CD14-positive monocyte (primary cell): ENCODE results near the gene SH2D7. TPM values are rescaled to one million over a fixed set of nuclear protein-coding genes. Genes with fewer than 3 reads are reported as not detected.

ENCODE experiments used
- DNase-seq, 3 donors: peaks; one replicate each; pipeline ENCODE4 v3.0.0-alpha.2; 2011 to 2022
- H2AFZ ChIP-seq: 2 replicates; pipeline ENCODE4 v1.6.0; 2012; ENCODE audit warnings: mild to moderate bottlenecking, low read depth, low read length, inconsistent platforms; ENCODE audit not compliant: insufficient read depth, poor library complexity, severe bottlenecking
- H3K27ac ChIP-seq, 2 donors: 1 replicate in 1 of 2; 2 replicates in 1 of 2; pipeline ENCODE4 v1.5.1; 2012 to 2013; ENCODE audit warnings: low read length in 2 of 2, control low read depth in 1 of 2, inconsistent platforms in 1 of 2, low read depth in 1 of 2, mild to moderate bottlenecking in 1 of 2
- H3K27me3 ChIP-seq, 2 donors: one replicate each; pipeline versions ENCODE4 v1.6.0 to v1.6.1; 2011 to 2013; ENCODE audit warnings: low read length in 2 of 2; ENCODE audit not compliant: control insufficient read depth in 2 of 2, insufficient read depth in 2 of 2
- H3K36me3 ChIP-seq, 2 donors: replicated peaks in 1 of 2; 1 replicate in 1 of 2; 2 replicates in 1 of 2; pipeline versions ENCODE4 v1.5.1 to v1.6.1; 2012 to 2013; ENCODE audit warnings: low read length in 2 of 2, control low read depth in 1 of 2, inconsistent platforms in 1 of 2, mild to moderate bottlenecking in 1 of 2; ENCODE audit not compliant: insufficient read depth in 2 of 2, control insufficient read depth in 1 of 2
- H3K4me1 ChIP-seq, 2 donors: 1 replicate in 1 of 2; 2 replicates in 1 of 2; pipeline versions ENCODE4 v1.5.1 to v1.6.1; 2012 to 2013; ENCODE audit warnings: low read length in 2 of 2, control low read depth in 1 of 2, inconsistent platforms in 1 of 2, mild to moderate bottlenecking in 1 of 2, moderate library complexity in 1 of 2; ENCODE audit not compliant: insufficient read depth in 2 of 2, control insufficient read depth in 1 of 2
- H3K4me2 ChIP-seq: replicated peaks from 2 replicates; pipeline ENCODE3; 2012; ENCODE audit warnings: low read length, moderate library complexity, mild to moderate bottlenecking; ENCODE audit not compliant: poor library complexity, severe bottlenecking; ENCODE audit errors: extremely low read depth
- H3K4me3 ChIP-seq, 3 experiments: fragments of 200-600 bp in 1 of 3; sonication (generic) in 1 of 3; replicated peaks in 1 of 3; 1 replicate in 2 of 3; 2 replicates in 1 of 3; pipeline ENCODE4 v1.5.1; 2011 to 2013; ENCODE audit warnings: low read length in 3 of 3, mild to moderate bottlenecking in 3 of 3, control low read depth in 2 of 3, low read depth in 2 of 3, inconsistent platforms in 1 of 3, moderate library complexity in 1 of 3
- H3K79me2 ChIP-seq: 2 replicates; pipeline ENCODE4 v1.6.0; 2012; ENCODE audit warnings: mild to moderate bottlenecking, control low read depth, inconsistent platforms, low read length, moderate library complexity; ENCODE audit not compliant: insufficient read depth
- H3K9ac ChIP-seq: 2 replicates; pipeline ENCODE4 v1.6.0; 2017; ENCODE audit warnings: low read length, mild to moderate bottlenecking; ENCODE audit not compliant: insufficient read depth, poor library complexity, severe bottlenecking
- H3K9me3 ChIP-seq, 2 donors: replicated peaks in 1 of 2; 1 replicate in 1 of 2; 2 replicates in 1 of 2; pipeline versions ENCODE4 v1.5.1 to v1.6.1; 2012 to 2013; ENCODE audit warnings: low read length in 2 of 2, control low read depth in 1 of 2; ENCODE audit not compliant: control insufficient read depth in 1 of 2, insufficient read depth in 1 of 2
- H4K20me1 ChIP-seq: 2 replicates; pipeline ENCODE4 v1.6.0; 2012; ENCODE audit warnings: mild to moderate bottlenecking, low read length, control low read depth, moderate library complexity; ENCODE audit not compliant: insufficient read depth
- H3K27ac Mint-ChIP-seq, 7 donors: one replicate each; pipeline ENCODE4 v1.8.0; 2020; ENCODE audit warnings: mild to moderate bottlenecking in 7 of 7, mixed read lengths in 7 of 7, moderate library complexity in 6 of 7, inconsistent platforms in 2 of 7
- H3K27me3 Mint-ChIP-seq, 3 donors: one replicate each; pipeline ENCODE4 v1.8.0; 2021 to 2022; ENCODE audit warnings: low read depth in 3 of 3, mild to moderate bottlenecking in 3 of 3, mixed read lengths in 3 of 3, moderate library complexity in 3 of 3, inconsistent platforms in 1 of 3
- H3K36me3 Mint-ChIP-seq, 2 donors: one replicate each; pipeline ENCODE4 v1.8.0; 2020; ENCODE audit warnings: mixed read lengths in 2 of 2, inconsistent platforms in 1 of 2, mild to moderate bottlenecking in 1 of 2
- H3K4me1 Mint-ChIP-seq: one replicate; pipeline ENCODE4 v1.8.0; 2020; ENCODE audit warnings: mild to moderate bottlenecking, mixed read lengths
- H3K4me3 Mint-ChIP-seq, 2 donors: one replicate each; pipeline ENCODE4 v1.8.0; 2020; ENCODE audit warnings: mild to moderate bottlenecking in 2 of 2, mixed read lengths in 2 of 2, moderate library complexity in 1 of 2
- H3K9me3 Mint-ChIP-seq, 7 donors: one replicate each; pipeline ENCODE4 v1.8.0; 2020 to 2022; ENCODE audit warnings: mixed read lengths in 7 of 7, mild to moderate bottlenecking in 6 of 7, moderate library complexity in 6 of 7, inconsistent platforms in 2 of 7
- CTCF ChIP-seq: fragments of 200-600 bp; IDR thresholded peaks from one replicate; pipeline ENCODE4 v1.8.0; 2022; ENCODE audit warnings: antibody characterized with exemption, mild to moderate bottlenecking
- WGBS: methylation state at CpG from one replicate; pipeline ENCODE4 v1.1.5; 2013; ENCODE audit warnings: missing lambda C conversion rate; ENCODE audit not compliant: insufficient coverage; 5-methylcytosine and 5-hydroxymethylcytosine counted together
- intact Hi-C, 2 donors: fragments of 100-400 bp; cut with micrococcal nuclease; formaldehyde crosslinking; loops; one replicate each; pipeline versions ENCODE4 v1.15.0 to v1.15.1; 2023
- polyA plus RNA-seq, 3 donors: library from polyadenylated mRNA; depleted of rRNA in 1 of 3; unstranded in 2 of 3; stranded (reverse) in 1 of 3; fragments of 300-500 nt in 2 of 3; fragments of >200 nt in 1 of 3; fragmentation: Illumina TruSeq in 2 of 3; gene quantifications; 1 replicate in 2 of 3; 2 replicates in 1 of 3; pipeline ENCODE4 v1.2.3, GENCODE V29; 2012 to 2021

SH2D7 gene
- polyA plus RNA-seq, 3 donors, result not detected

GRCh38 chr15:78111788-78112187 lies 19.4 kb downstream of the SH2D7 start:
- no peak for TF ChIP-seq CTCF
- H3K4me1 ChIP-seq, result no peaks in the 10 kb centered on the region
- no peak overlapping the region for H3K4me3 ChIP-seq
- H3K9ac ChIP-seq, result no peak overlapping the region
- no peak overlapping the region for H3K4me3 Mint-ChIP-seq
- H4K20me1 ChIP-seq, result no peaks in the 10 kb centered on the region
- peaks cover 0 to 3% (median 0%) of the 10 kb centered on the region in 3 donors for H3K27me3 Mint-ChIP-seq
- H3K27me3 ChIP-seq, result no peaks in the 10 kb centered on the region
- peaks cover 3% of the 10 kb centered on the region for H3K4me1 Mint-ChIP-seq
- H3K4me2 ChIP-seq, result no peak overlapping the region
- H3K79me2 ChIP-seq, result no peaks in the 10 kb centered on the region
- no peaks in the 10 kb centered on the region for H3K9me3 Mint-ChIP-seq
- no peak overlapping the region for H3K27ac ChIP-seq
- no peak overlapping the region for H3K27ac Mint-ChIP-seq
- no peak overlapping the region for H2AFZ ChIP-seq
- H3K9me3 ChIP-seq, result no peaks in the 10 kb centered on the region
- intact Hi-C loops, result loop anchor here (2.0 to 5.0 kb wide), 2 partner anchors 86 to 129 kb away; no protein-coding TSS in a partner anchor
- WGBS, result 92% methylated on average over 1 of the region's 3 CpGs
- H3K36me3 ChIP-seq, result no peaks in the 10 kb centered on the region
- no peak for DNase-seq
- H3K36me3 Mint-ChIP-seq, result no peaks in the 10 kb centered on the region

GRCh38 chr15:78112551-78112950 lies 20.2 kb downstream of the SH2D7 start:
- WGBS, result 100% methylated on average over 2 of the region's 3 CpGs

More at GRCh38 chr15:78112551-78112950, 20.2 kb downstream of the SH2D7 start:
- intact Hi-C loops, result loop anchor here (2.0 to 5.0 kb wide), 2 partner anchors 85 to 128 kb away; no protein-coding TSS in a partner anchor
- peaks cover 0 to 3% (median 0%) of the 10 kb centered on the region in 3 donors for H3K27me3 Mint-ChIP-seq
- no peak for DNase-seq
- no peak overlapping the region for H3K4me2 ChIP-seq
- H3K9me3 Mint-ChIP-seq, result no peaks in the 10 kb centered on the region
- H3K27ac Mint-ChIP-seq, result no peak overlapping the region
- no peaks in the 10 kb centered on the region for H3K4me1 ChIP-seq
- no peaks in the 10 kb centered on the region for H3K36me3 Mint-ChIP-seq
- no peak overlapping the region for H3K4me3 ChIP-seq
- H3K4me3 Mint-ChIP-seq, result no peak overlapping the region
- no peak for TF ChIP-seq CTCF
- H2AFZ ChIP-seq, result no peak overlapping the region
- no peak overlapping the region for H3K27ac ChIP-seq
- no peaks in the 10 kb centered on the region for H3K27me3 ChIP-seq
- no peaks in the 10 kb centered on the region for H3K36me3 ChIP-seq
- H3K9ac ChIP-seq, result no peak overlapping the region
- H3K9me3 ChIP-seq, result no peaks in the 10 kb centered on the region
- no peaks in the 10 kb centered on the region for H3K79me2 ChIP-seq
- peaks cover 3% of the 10 kb centered on the region for H3K4me1 Mint-ChIP-seq
- no peaks in the 10 kb centered on the region for H4K20me1 ChIP-seq
